HepG2 (cell line): ENCODE data around the gene GALNT11.

Experiments used
- KLF9 ChIP-seq: IDR thresholded peaks from 2 replicates; pipeline ENCODE4 v1.6.1; 2016; ENCODE audit warnings: low read depth
- ZNF10 ChIP-seq: sonication (generic); formaldehyde crosslinking; IDR thresholded peaks from 2 replicates; pipeline ENCODE4 v1.4.0; 2020; ENCODE audit warnings: mild to moderate bottlenecking, low read depth, missing genetic modification reagents, borderline replicate concordance

- TF ChIP-seq ZNF10 (CRISPR knock-in tag) (no peak), KLF9 (CRISPR knock-in tag) (no peak)
Measured at GRCh38 chr7:152161171-152161570, 135.7 kb downstream of the GALNT11 start.
